Nephron (organoid): ENCODE results near the gene IRS1.

Source experiments
- H3K27ac Mint-ChIP-seq, 3 experiments: 2 replicates each; pipeline ENCODE4 v1.8.0; 2020; ENCODE audit warnings: mixed read lengths in 3 of 3, mild to moderate bottlenecking in 2 of 3, moderate library complexity in 1 of 3
- H3K27me3 Mint-ChIP-seq: 2 replicates; pipeline ENCODE4 v1.8.0; 2021; ENCODE audit warnings: low read depth, mild to moderate bottlenecking, moderate library complexity, mixed read lengths
- H3K36me3 Mint-ChIP-seq: 2 replicates; pipeline ENCODE4 v1.8.0; 2020; ENCODE audit warnings: low read depth, mixed read lengths
- H3K4me1 Mint-ChIP-seq: 2 replicates; pipeline ENCODE4 v1.8.0; 2020; ENCODE audit warnings: mixed read lengths
- H3K4me3 Mint-ChIP-seq, 3 experiments: 2 replicates each; pipeline ENCODE4 v1.8.0; 2020; ENCODE audit warnings: mild to moderate bottlenecking in 3 of 3, mixed read lengths in 3 of 3, moderate library complexity in 2 of 3
- H3K9me3 Mint-ChIP-seq: 2 replicates; pipeline ENCODE4 v1.8.0; 2020; ENCODE audit warnings: mixed read lengths
- CTCF ChIP-seq, 3 experiments: fragments of 200-600 bp; sonication (generic); IDR thresholded peaks; one replicate each; pipeline ENCODE4 v1.5.0; 2021; ENCODE audit warnings: antibody characterized with exemption in 3 of 3; ENCODE audit not compliant: unreplicated experiment in 3 of 3

IRS1 gene

GRCh38 chr2:226752887-226753286, 46.7 kb downstream of the IRS1 start:
- Mint-ChIP-seq H3K27ac (no peak overlapping the region), H3K27me3 (no peaks in the 10 kb centered on the region), H3K4me1 (peaks cover 26% of the 10 kb centered on the region), H3K9me3 (no peaks in the 10 kb centered on the region), H3K4me3 (no peak overlapping the region), H3K36me3 (peaks cover 16% of the 10 kb centered on the region)
- TF ChIP-seq CTCF (IDR thresholded peaks at IDR 0.05; ENCODE audit: unreplicated experiment in 3 of 3): no peak

GRCh38 chr2:226747288-226747687, 52.3 kb downstream of the IRS1 start:
- Mint-ChIP-seq H3K36me3 (peaks cover 24% of the 10 kb centered on the region), H3K27me3 (no peaks in the 10 kb centered on the region), H3K27ac (no peak overlapping the region), H3K9me3 (peaks cover 3% of the 10 kb centered on the region), H3K4me3 (no peak overlapping the region), H3K4me1 (peaks cover 28% of the 10 kb centered on the region)
- no peak for TF ChIP-seq CTCF (IDR thresholded peaks at IDR 0.05; ENCODE audit: unreplicated experiment in 3 of 3)

- H3K27ac Mint-ChIP-seq: no peak overlapping the region
Observed at GRCh38 chr2:226746196-226746800, 53.3 kb downstream of the IRS1 start.

GRCh38 chr2:226743915-226744314, 55.7 kb downstream of the IRS1 start:
- H3K4me1 Mint-ChIP-seq: peaks cover 59% of the 10 kb centered on the region
- peak overlapping the region in 1 of 3 experiments; percentile 45 for H3K27ac Mint-ChIP-seq
- no peaks in the 10 kb centered on the region for H3K27me3 Mint-ChIP-seq
- H3K4me3 Mint-ChIP-seq: no peak overlapping the region
- peaks cover 13% of the 10 kb centered on the region for H3K36me3 Mint-ChIP-seq
- H3K9me3 Mint-ChIP-seq: peaks cover 3% of the 10 kb centered on the region
- no peak for TF ChIP-seq CTCF (IDR thresholded peaks at IDR 0.05; ENCODE audit: unreplicated experiment in 3 of 3)

More at GRCh38 chr2:226746196-226746800, 53.3 kb downstream of the IRS1 start:
- peaks cover 3% of the 10 kb centered on the region for H3K9me3 Mint-ChIP-seq
- H3K4me1 Mint-ChIP-seq: peaks cover 38% of the 10 kb centered on the region
- no peak for TF ChIP-seq CTCF (IDR thresholded peaks at IDR 0.05; ENCODE audit: unreplicated experiment in 3 of 3)
- H3K36me3 Mint-ChIP-seq: peaks cover 24% of the 10 kb centered on the region
- no peaks in the 10 kb centered on the region for H3K27me3 Mint-ChIP-seq
- H3K4me3 Mint-ChIP-seq: no peak overlapping the region

GRCh38 chr2:226742347-226742746, 57.3 kb downstream of the IRS1 start:
- Mint-ChIP-seq H3K27ac (peak overlapping the region in 2 of 3 experiments; percentile 9 to 47), H3K4me3 (no peak overlapping the region), H3K36me3 (peaks cover 3% of the 10 kb centered on the region), H3K27me3 (no peaks in the 10 kb centered on the region), H3K4me1 (peaks cover 71% of the 10 kb centered on the region), H3K9me3 (no peaks in the 10 kb centered on the region)
- no peak for TF ChIP-seq CTCF (IDR thresholded peaks at IDR 0.05; ENCODE audit: unreplicated experiment in 3 of 3)

- TF ChIP-seq CTCF (IDR thresholded peaks at IDR 0.05; ENCODE audit: unreplicated experiment in 3 of 3): no peak
- Mint-ChIP-seq H3K4me3 (no peak overlapping the region), H3K27me3 (no peaks in the 10 kb centered on the region)
Observed at GRCh38 chr2:226740039-226740648, 59.5 kb downstream of the IRS1 start.

More at GRCh38 chr2:226740039-226740648, 59.5 kb downstream of the IRS1 start:
- Mint-ChIP-seq H3K4me1 (peaks cover 66% of the 10 kb centered on the region), H3K36me3 (peaks cover 15% of the 10 kb centered on the region), H3K9me3 (no peaks in the 10 kb centered on the region), H3K27ac (peak overlapping the region; percentile 24 to 60 (median 40))
